HEK293 (cell line): Measurements from ENCODE around the gene PTH1R.

Source experiments
- CTCF ChIA-PET: fragments of 350-600 bp; formaldehyde crosslinking; extraction: SDS; loops from one replicate; lab custom pipeline; 2021; ENCODE audit warnings: antibody characterized with exemption; lab: Yijun Ruan, JAX
- POLR2A ChIA-PET: fragments of 300-600 bp; formaldehyde crosslinking; extraction: SDS; loops from one replicate; lab custom pipeline; 2020; ENCODE audit warnings: antibody characterized with exemption, inconsistent platforms; lab: Yijun Ruan, JAX
- H3K27ac ChIP-seq: fragments of 200-500 bp; sonication (Bioruptor generic); 2 replicates; pipeline ENCODE4 v1.5.1; 2014; ENCODE audit warnings: low read depth, low read length, control low read depth, inconsistent platforms; ENCODE audit errors: extremely low read depth
- H3K36me3 ChIP-seq, 2 experiments: fragments of 200-500 bp in 1 of 2; sonication (Bioruptor generic) in 1 of 2; 1 replicate in 1 of 2; 2 replicates in 1 of 2; pipeline ENCODE4 v1.5.1; 2014 to 2017; ENCODE audit warnings: inconsistent platforms in 2 of 2, low read length in 2 of 2; ENCODE audit not compliant: control insufficient read depth in 2 of 2, insufficient read depth in 1 of 2
- H3K4me1 ChIP-seq: fragments of 200-500 bp; sonication (Bioruptor generic); 2 replicates; pipeline ENCODE4 v1.5.1; 2014; ENCODE audit warnings: mild to moderate bottlenecking, low read length, inconsistent platforms; ENCODE audit not compliant: control insufficient read depth, insufficient read depth
- H3K4me3 ChIP-seq: 2 replicates; pipeline ENCODE4 v1.5.1; 2011; ENCODE audit warnings: low read depth, mild to moderate bottlenecking, control low read depth, low read length, moderate library complexity
- H3K9me3 ChIP-seq: fragments of 200-500 bp; sonication (Bioruptor generic); 2 replicates; pipeline ENCODE4 v1.5.1; 2014; ENCODE audit warnings: low read depth, low read length, inconsistent platforms; ENCODE audit not compliant: control insufficient read depth, insufficient read depth
- CTCF ChIP-seq: fragments of 450-650 bp; formaldehyde crosslinking; IDR thresholded peaks from 2 replicates; pipeline ENCODE4 v1.5.1; 2016; ENCODE audit warnings: missing biosample characterization, missing genetic modification characterization
- GLIS2 ChIP-seq: fragments of 450-650 bp; formaldehyde crosslinking; IDR thresholded peaks from 2 replicates; pipeline ENCODE4 v1.5.1; 2016; ENCODE audit warnings: missing biosample characterization, missing genetic modification characterization
- KLF9 ChIP-seq: fragments of 450-650 bp; formaldehyde crosslinking; IDR thresholded peaks from 2 replicates; pipeline ENCODE4 v1.5.1; 2016; ENCODE audit warnings: missing biosample characterization, missing genetic modification characterization, low read depth
- REST ChIP-seq: fragments of 450-650 bp; formaldehyde crosslinking; IDR thresholded peaks from 2 replicates; pipeline ENCODE4 v1.5.1; 2016; ENCODE audit warnings: missing biosample characterization, missing genetic modification characterization
- WT1 ChIP-seq: fragments of 450-650 bp; formaldehyde crosslinking; IDR thresholded peaks from 2 replicates; pipeline ENCODE4 v1.5.1; 2016; ENCODE audit warnings: missing biosample characterization, missing genetic modification characterization
- YY2 ChIP-seq: fragments of 450-650 bp; formaldehyde crosslinking; IDR thresholded peaks from 2 replicates; pipeline ENCODE4 v1.5.1; 2016; ENCODE audit warnings: missing biosample characterization, missing genetic modification characterization
- ZBTB1 ChIP-seq: fragments of 450-650 bp; formaldehyde crosslinking; IDR thresholded peaks from 2 replicates; pipeline ENCODE4 v1.5.1; 2016; ENCODE audit warnings: missing biosample characterization, missing genetic modification characterization
- ZBTB20 ChIP-seq: fragments of 450-650 bp; formaldehyde crosslinking; IDR thresholded peaks from 2 replicates; pipeline ENCODE4 v1.5.1; 2016; ENCODE audit warnings: missing biosample characterization, missing genetic modification characterization
- ZNF132 ChIP-seq: fragments of 450-650 bp; formaldehyde crosslinking; IDR thresholded peaks from 2 replicates; pipeline ENCODE4 v1.5.1; 2017; ENCODE audit warnings: missing biosample characterization, missing genetic modification characterization, borderline replicate concordance
- ZNF18 ChIP-seq: fragments of 450-650 bp; formaldehyde crosslinking; IDR thresholded peaks from 2 replicates; pipeline ENCODE4 v1.5.1; 2016; ENCODE audit warnings: missing biosample characterization, missing genetic modification characterization
- ZNF292 ChIP-seq: fragments of 450-650 bp; formaldehyde crosslinking; IDR thresholded peaks from 2 replicates; pipeline ENCODE4 v1.5.1; 2016; ENCODE audit warnings: low read depth, missing biosample characterization, missing genetic modification characterization, borderline replicate concordance
- ZNF311 ChIP-seq: fragments of 450-650 bp; formaldehyde crosslinking; IDR thresholded peaks from 2 replicates; pipeline ENCODE4 v1.5.1; 2017; ENCODE audit warnings: missing biosample characterization, missing genetic modification characterization, borderline replicate concordance
- ZNF324 ChIP-seq: fragments of 450-650 bp; formaldehyde crosslinking; IDR thresholded peaks from 2 replicates; pipeline ENCODE4 v1.5.1; 2016; ENCODE audit warnings: missing biosample characterization, missing genetic modification characterization
- ZNF366 ChIP-seq: fragments of 450-650 bp; formaldehyde crosslinking; conservative IDR thresholded peaks from 2 replicates; pipeline ENCODE4 v1.5.1; 2016; ENCODE audit warnings: missing biosample characterization, missing genetic modification characterization
- ZNF473 ChIP-seq: fragments of 450-650 bp; formaldehyde crosslinking; IDR thresholded peaks from 2 replicates; pipeline ENCODE4 v1.5.1; 2017; ENCODE audit warnings: missing biosample characterization, missing genetic modification characterization
- ZNF530 ChIP-seq: fragments of 450-650 bp; formaldehyde crosslinking; IDR thresholded peaks from 2 replicates; pipeline ENCODE4 v1.5.1; 2016; ENCODE audit warnings: low read depth, missing biosample characterization, missing genetic modification characterization
- ZNF544 ChIP-seq: fragments of 450-650 bp; formaldehyde crosslinking; IDR thresholded peaks from 2 replicates; pipeline ENCODE4 v1.5.0; 2017; ENCODE audit warnings: missing biosample characterization, missing genetic modification characterization
- ZNF555 ChIP-seq: fragments of 450-650 bp; formaldehyde crosslinking; conservative IDR thresholded peaks from 2 replicates; pipeline ENCODE4 v1.5.1; 2017; ENCODE audit warnings: missing biosample characterization, mild to moderate bottlenecking, missing genetic modification characterization, inconsistent platforms
- ZNF623 ChIP-seq: fragments of 450-650 bp; formaldehyde crosslinking; IDR thresholded peaks from 2 replicates; pipeline ENCODE4 v1.5.1; 2016; ENCODE audit warnings: missing biosample characterization, missing genetic modification characterization
- ZNF629 ChIP-seq: fragments of 450-650 bp; formaldehyde crosslinking; IDR thresholded peaks from 2 replicates; pipeline ENCODE4 v1.5.1; 2017; ENCODE audit warnings: missing biosample characterization, missing genetic modification characterization
- ZNF654 ChIP-seq: fragments of 450-650 bp; formaldehyde crosslinking; IDR thresholded peaks from 2 replicates; pipeline ENCODE4 v1.5.1; 2016; ENCODE audit warnings: low read depth, missing biosample characterization, missing genetic modification characterization
- ZNF658 ChIP-seq: fragments of 450-650 bp; formaldehyde crosslinking; IDR thresholded peaks from 2 replicates; pipeline ENCODE4; 2016; ENCODE audit warnings: missing biosample characterization, missing genetic modification characterization
- ZSCAN18 ChIP-seq: fragments of 450-650 bp; formaldehyde crosslinking; IDR thresholded peaks from 2 replicates; pipeline ENCODE4 v1.5.1; 2016; ENCODE audit warnings: missing biosample characterization, missing genetic modification characterization
- ZXDB ChIP-seq: fragments of 450-650 bp; formaldehyde crosslinking; IDR thresholded peaks from 2 replicates; pipeline ENCODE4 v1.5.1; 2016; ENCODE audit warnings: missing biosample characterization, missing genetic modification characterization

PTH1R gene

GRCh38 chr3:46866720-46867549 lies 10.6 kb upstream of the PTH1R start (continued):
- peak; percentile 58; the same call in 1 of the 2 replicates for TF ChIP-seq CTCF (tag by site-specific recombination)

- H3K4me1 ChIP-seq: no peaks in the 10 kb centered on the region
- POLR2A ChIA-PET: no interaction called here
- CTCF ChIA-PET: interaction anchor here (0.5 to 2.6 kb wide), 7 partner anchors 10 to 496 kb away, joined by 3 to 23 read pairs (median 7); partner anchors contain the start of gene PTH1R
Measured at GRCh38 chr3:46867550-46867898, 10.0 kb upstream of the PTH1R start.

GRCh38 chr3:46868287-46868686 lies 9.2 kb upstream of the PTH1R start:
- H3K27ac ChIP-seq: no peak overlapping the region
- TF ChIP-seq KLF9 (tag by site-specific recombination) (no peak), ZNF629 (tag by site-specific recombination) (no peak), ZNF324 (tag by site-specific recombination) (no peak), ZNF658 (tag by site-specific recombination) (no peak), REST (tag by site-specific recombination) (no peak), ZNF311 (tag by site-specific recombination) (no peak), ZXDB (tag by site-specific recombination) (no peak), ZNF555 (tag by site-specific recombination) (no peak), ZNF132 (tag by site-specific recombination) (no peak), WT1 (tag by site-specific recombination) (no peak), ZNF366 (tag by site-specific recombination) (no peak), ZSCAN18 (no peak), ZNF292 (tag by site-specific recombination) (no peak), GLIS2 (no peak)
- H3K36me3 ChIP-seq: no peaks in the 10 kb centered on the region
- ChIA-PET POLR2A (no interaction called here), CTCF (interaction anchor here (0.9 to 2.4 kb wide), 5 partner anchors 9 to 45 kb away, joined by 3 to 23 read pairs (median 3); partner anchors contain the start of gene PTH1R)
- no peaks in the 10 kb centered on the region for H3K4me1 ChIP-seq
- no peaks in the 10 kb centered on the region for H3K9me3 ChIP-seq
- no peak overlapping the region for H3K4me3 ChIP-seq

More at GRCh38 chr3:46867550-46867898, 10.0 kb upstream of the PTH1R start:
- H3K9me3 ChIP-seq: no peaks in the 10 kb centered on the region
- H3K4me3 ChIP-seq: no peak overlapping the region
- TF ChIP-seq KLF9 (tag by site-specific recombination): no peak
- TF ChIP-seq ZBTB1: no peak
- TF ChIP-seq YY2 (tag by site-specific recombination): no peak
- no peak for TF ChIP-seq ZNF473 (tag by site-specific recombination)
- no peak for TF ChIP-seq ZNF18 (tag by site-specific recombination)
- TF ChIP-seq ZNF623: no peak
- no peak for TF ChIP-seq ZNF530
- TF ChIP-seq ZBTB20: no peak
- TF ChIP-seq ZNF544 (tag by site-specific recombination): no peak
- no peak for TF ChIP-seq ZNF654 (tag by site-specific recombination)
- H3K27ac ChIP-seq: no peak overlapping the region
- H3K36me3 ChIP-seq: no peaks in the 10 kb centered on the region
